GDM1 (cell line): ENCODE measurements around the gene TAAR9.
"Not testable (repeated sequence)": the region's sequence is repeated elsewhere in the genome, so short reads cannot be mapped to it uniquely, and the experiment has no call there.

ENCODE experiments used
- DNase-seq: peaks from one replicate; lab custom pipeline; 2025; lab: John Stamatoyannopoulos, UW

The TAAR9 gene

GRCh38 chr6:132515386-132515785, 22.7 kb upstream of the TAAR9 start:
- no peak for DNase-seq

- DNase-seq, result no peak
Measured at GRCh38 chr6:132520953-132521352, 17.1 kb upstream of the TAAR9 start.

GRCh38 chr6:132524646-132525045, 13.4 kb upstream of the TAAR9 start:
- DNase-seq, result no peak

GRCh38 chr6:132525866-132526265, 12.2 kb upstream of the TAAR9 start:
- DNase-seq, result no peak

GRCh38 chr6:132526461-132526860, 11.6 kb upstream of the TAAR9 start:
- DNase-seq, result no peak

GRCh38 chr6:132527791-132528190, 10.3 kb upstream of the TAAR9 start:
- no peak for DNase-seq

GRCh38 chr6:132530293-132530974, 7.6 kb upstream of the TAAR9 start:
- DNase-seq, result peak; percentile 21

- not testable (repeated sequence) for DNase-seq
Measured at GRCh38 chr6:132534546-132534945, 3.5 kb upstream of the TAAR9 start.

- DNase-seq, result no peak
Measured at GRCh38 chr6:132537145-132537544, 932 bp upstream of the TAAR9 start.

- DNase-seq, result no peak
Measured at GRCh38 chr6:132544826-132545225, 6.7 kb downstream of the TAAR9 start.

- DNase-seq, result no peak
Measured at GRCh38 chr6:132548746-132549463, 10.8 kb downstream of the TAAR9 start.

GRCh38 chr6:132551214-132551613, 13.1 kb downstream of the TAAR9 start:
- DNase-seq, result no peak

- DNase-seq, result no peak
Measured at GRCh38 chr6:132552372-132552771, 14.3 kb downstream of the TAAR9 start, which contains the start of gene TAAR8. TAAR8 (plus strand) TSS chr6:132552672; CDS start chr6:132552693, 21 bp downstream.

GRCh38 chr6:132560087-132560486, 22.0 kb downstream of the TAAR9 start:
- DNase-seq, result not testable (repeated sequence)

- no peak for DNase-seq
Measured at GRCh38 chr6:132566404-132566803, 28.3 kb downstream of the TAAR9 start.

- DNase-seq, result no peak
Measured at GRCh38 chr6:132567566-132567965, 29.5 kb downstream of the TAAR9 start.

GRCh38 chr6:132568611-132569010, 30.5 kb downstream of the TAAR9 start:
- DNase-seq, result no peak

GRCh38 chr6:132569170-132569569, 31.1 kb downstream of the TAAR9 start:
- no peak for DNase-seq

- DNase-seq, result no peak
Measured at GRCh38 chr6:132570221-132570777, 32.2 kb downstream of the TAAR9 start, which contains the start of gene TAAR6. TAAR6 (plus strand) TSS chr6:132570322; CDS start chr6:132570322, 0 bp downstream.

GRCh38 chr6:132571774-132572173, 33.7 kb downstream of the TAAR9 start:
- DNase-seq, result no peak

- no peak for DNase-seq
Measured at GRCh38 chr6:132584698-132585097, 46.6 kb downstream of the TAAR9 start.

GRCh38 chr6:132587424-132587823, 49.3 kb downstream of the TAAR9 start:
- DNase-seq, result peak; percentile 11
